A673 (cell line): Measurements from ENCODE around the gene FDX1.

Experiments
- EZH2 ChIP-seq: fragments of 200-600 bp; sonication (generic); IDR thresholded peaks from 2 replicates; pipeline ENCODE4 v1.6.1; 2017; ENCODE audit warnings: borderline replicate concordance, low read depth, mild to moderate bottlenecking, mixed read lengths, antibody characterized with exemption, low read length; ENCODE audit not compliant: poor library complexity, severe bottlenecking
- TF ChIP-seq, protein P1 (sequence below): fragments of 300-800, 200-600 bp; sonication (generic); conservative IDR thresholded peaks from 2 replicates; pipeline ENCODE4 v1.5.1; 2017; ENCODE audit warnings: low read depth, mild to moderate bottlenecking, antibody characterized with exemption, low read length, moderate library complexity, mixed read lengths

DNA sequence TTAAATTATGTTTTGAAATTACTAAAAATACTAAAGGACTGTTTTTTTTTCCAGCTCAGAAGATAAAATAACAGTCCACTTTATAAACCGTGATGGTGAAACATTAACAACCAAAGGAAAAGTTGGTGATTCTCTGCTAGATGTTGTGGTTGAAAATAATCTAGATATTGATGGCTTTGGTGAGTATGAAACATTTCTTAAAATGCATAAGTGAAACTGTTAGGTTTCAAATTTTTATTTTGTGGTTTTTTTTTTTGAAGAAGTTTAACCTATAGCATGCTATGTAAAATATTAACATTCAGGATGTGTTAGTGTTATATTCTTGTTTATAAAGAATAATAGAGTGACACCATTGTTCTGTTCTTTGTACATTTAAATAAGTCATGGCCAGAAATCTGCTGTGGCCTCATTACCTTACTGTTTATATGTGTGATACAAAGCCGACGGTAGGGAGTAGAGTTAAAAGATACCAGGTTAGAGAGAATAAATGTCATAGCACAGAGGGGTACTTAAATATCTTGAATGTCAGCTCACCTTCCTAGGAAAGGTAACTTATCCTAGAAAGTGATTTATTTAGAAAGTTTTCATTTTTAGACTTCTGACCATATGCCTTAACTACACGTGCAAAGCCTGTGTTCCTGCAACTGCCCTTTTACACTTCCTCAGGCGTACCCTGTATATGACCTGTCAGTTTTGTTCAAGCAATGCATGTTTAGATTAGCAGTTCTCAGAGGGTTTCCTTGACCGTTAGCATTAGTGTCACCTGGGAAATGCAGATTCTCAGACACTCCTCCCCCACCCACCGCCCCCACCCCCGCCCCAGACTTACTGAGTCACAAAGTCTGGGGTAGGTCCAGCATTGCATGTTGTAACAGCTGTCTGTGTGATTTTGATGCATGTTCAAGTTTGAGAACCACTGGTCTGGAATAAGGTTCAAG, 6.3 kb downstream of the FDX1 start:
- TF ChIP-seq, protein P1, sequence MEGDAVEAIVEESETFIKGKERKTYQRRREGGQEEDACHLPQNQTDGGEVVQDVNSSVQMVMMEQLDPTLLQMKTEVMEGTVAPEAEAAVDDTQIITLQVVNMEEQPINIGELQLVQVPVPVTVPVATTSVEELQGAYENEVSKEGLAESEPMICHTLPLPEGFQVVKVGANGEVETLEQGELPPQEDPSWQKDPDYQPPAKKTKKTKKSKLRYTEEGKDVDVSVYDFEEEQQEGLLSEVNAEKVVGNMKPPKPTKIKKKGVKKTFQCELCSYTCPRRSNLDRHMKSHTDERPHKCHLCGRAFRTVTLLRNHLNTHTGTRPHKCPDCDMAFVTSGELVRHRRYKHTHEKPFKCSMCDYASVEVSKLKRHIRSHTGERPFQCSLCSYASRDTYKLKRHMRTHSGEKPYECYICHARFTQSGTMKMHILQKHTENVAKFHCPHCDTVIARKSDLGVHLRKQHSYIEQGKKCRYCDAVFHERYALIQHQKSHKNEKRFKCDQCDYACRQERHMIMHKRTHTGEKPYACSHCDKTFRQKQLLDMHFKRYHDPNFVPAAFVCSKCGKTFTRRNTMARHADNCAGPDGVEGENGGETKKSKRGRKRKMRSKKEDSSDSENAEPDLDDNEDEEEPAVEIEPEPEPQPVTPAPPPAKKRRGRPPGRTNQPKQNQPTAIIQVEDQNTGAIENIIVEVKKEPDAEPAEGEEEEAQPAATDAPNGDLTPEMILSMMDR, result no peak
- no peak for TF ChIP-seq EZH2
